Endothelial cell of umbilical vein (primary cell): ENCODE results near the gene FBXL22. TPM values are rescaled to one million over a fixed set of nuclear protein-coding genes. Genes with fewer than 3 reads are reported as not detected.

ENCODE experiments used
- BruUV-seq: library from RNA; stranded (reverse); fragments of 400-500 nt; replicated peaks from 2 replicates; lab custom pipeline; 2021; lab: Mats Ljungman, UMichigan
- CTCF ChIA-PET: fragments of 300-600, 350-600 bp; sonication (Branson Sonifier 250); formaldehyde crosslinking; loops from one replicate; lab custom pipeline; 2021; ENCODE audit warnings: antibody characterized with exemption, inconsistent platforms; lab: Charles Lee
- POLR2A ChIA-PET: fragments of 300-600, 350-600 bp; sonication (Branson Sonifier 250); formaldehyde crosslinking; loops from one replicate; lab custom pipeline; 2021; ENCODE audit warnings: antibody characterized with exemption, inconsistent platforms; lab: Charles Lee
- DNase-seq: peaks from one replicate; pipeline ENCODE4 v3.0.0-alpha.2; 2011; ENCODE audit warnings: low read depth, low spot score
- FAIRE-seq: peaks from 2 replicates; lab custom pipeline; 2011; peaks lifted over from hg19 to GRCh38; lab: Jason Lieb, UNC
- H2AFZ ChIP-seq: 2 replicates; pipeline ENCODE4 v1.6.0; 2012; ENCODE audit warnings: low read depth, low read length, control low read depth, inconsistent platforms
- H3K27ac ChIP-seq: 2 replicates; pipeline ENCODE4 v1.5.1; 2011; ENCODE audit warnings: low read depth, mild to moderate bottlenecking, control low read depth, low read length, moderate library complexity; ENCODE audit not compliant: insufficient read depth
- H3K27me3 ChIP-seq, 2 experiments: 2 replicates each; pipeline versions ENCODE4 v1.6.0 to v1.6.1; 2011; ENCODE audit warnings: low read length in 2 of 2, mixed read lengths in 1 of 2; ENCODE audit not compliant: control insufficient read depth in 2 of 2, insufficient read depth in 2 of 2
- H3K36me3 ChIP-seq, 2 experiments: 2 replicates in 1 of 2; 3 replicates in 1 of 2; pipeline ENCODE4 v1.5.1; 2011; ENCODE audit warnings: low read length in 2 of 2, mild to moderate bottlenecking in 1 of 2, moderate library complexity in 1 of 2; ENCODE audit not compliant: control insufficient read depth in 2 of 2, insufficient read depth in 2 of 2; ENCODE audit errors: extremely low read depth in 1 of 2
- H3K4me1 ChIP-seq: 3 replicates; pipeline ENCODE4 v1.5.1; 2011; ENCODE audit warnings: mild to moderate bottlenecking, low read length; ENCODE audit not compliant: control insufficient read depth, insufficient read depth; ENCODE audit errors: extremely low read depth
- H3K4me2 ChIP-seq: 2 replicates; pipeline ENCODE4 v1.6.1; 2011; ENCODE audit warnings: low read length, control low read depth, mixed read lengths; ENCODE audit not compliant: insufficient read depth
- H3K4me3 ChIP-seq, 3 experiments: fragments of 200-600 bp in 1 of 3; sonication (generic), shearing (Covaris generic) in 1 of 3; replicated peaks in 1 of 3; 2 replicates each; pipeline ENCODE4 v1.5.1; 2011 to 2016; ENCODE audit warnings: control low read depth in 3 of 3, low read length in 3 of 3, mild to moderate bottlenecking in 2 of 3, inconsistent platforms in 1 of 3, low read depth in 1 of 3, moderate library complexity in 1 of 3; ENCODE audit not compliant: insufficient read depth in 1 of 3
- H3K79me2 ChIP-seq: 2 replicates; pipeline ENCODE4 v1.6.0; 2012; ENCODE audit warnings: low read length, inconsistent platforms; ENCODE audit not compliant: control insufficient read depth, insufficient read depth
- H3K9ac ChIP-seq: replicated peaks from 2 replicates; pipeline ENCODE3; 2011; ENCODE audit warnings: low read length, control low read depth; ENCODE audit not compliant: insufficient read depth; ENCODE audit errors: extremely low read depth
- H3K9me1 ChIP-seq: replicated peaks from 3 replicates; pipeline ENCODE4 v1.6.0; 2011; ENCODE audit warnings: mild to moderate bottlenecking, low read length; ENCODE audit not compliant: control insufficient read depth, insufficient read depth; ENCODE audit errors: extremely low read depth
- H3K9me3 ChIP-seq: replicated peaks from 2 replicates; pipeline ENCODE4 v1.5.1; 2012; ENCODE audit warnings: low read length, inconsistent platforms; ENCODE audit not compliant: control insufficient read depth, insufficient read depth
- H4K20me1 ChIP-seq: replicated peaks from 2 replicates; pipeline ENCODE3; 2011; ENCODE audit warnings: mild to moderate bottlenecking, low read length; ENCODE audit not compliant: control insufficient read depth, insufficient read depth; ENCODE audit errors: extremely low read depth
- CTCF ChIP-seq, 2 donors: IDR thresholded peaks; 1 replicate in 1 of 2; 2 replicates in 1 of 2; pipeline ENCODE4 v1.5.1; 2011; ENCODE audit warnings: low read length in 2 of 2, mild to moderate bottlenecking in 2 of 2, moderate library complexity in 2 of 2, control low read depth in 1 of 2, inconsistent platforms in 1 of 2, low read depth in 1 of 2; ENCODE audit not compliant: insufficient read depth in 1 of 2; ENCODE audit errors: extremely low read depth in 1 of 2
- EZH2 ChIP-seq: IDR thresholded peaks from 2 replicates; pipeline ENCODE4 v1.6.1; 2012; ENCODE audit warnings: borderline replicate concordance, low read depth, mild to moderate bottlenecking, moderate library complexity, low read length, inconsistent platforms; ENCODE audit not compliant: severe bottlenecking
- FOS ChIP-seq: IDR thresholded peaks from 2 replicates; pipeline ENCODE4 v1.6.1; 2011; ENCODE audit warnings: mild to moderate bottlenecking, low read length, moderate library complexity, borderline replicate concordance; ENCODE audit not compliant: insufficient read depth
- GATA2 ChIP-seq: IDR thresholded peaks from 2 replicates; pipeline ENCODE4 v1.7.0; 2011; ENCODE audit warnings: low read depth, mild to moderate bottlenecking, moderate library complexity, mixed read lengths, low read length; ENCODE audit not compliant: insufficient read length, insufficient read depth
- JUN ChIP-seq: IDR thresholded peaks from 2 replicates; pipeline ENCODE4 v1.6.1; 2011; ENCODE audit warnings: borderline replicate concordance, low read depth; ENCODE audit not compliant: insufficient read length, insufficient read depth
- MYC ChIP-seq: IDR thresholded peaks from one replicate; pipeline ENCODE4 v1.6.1; 2011; ENCODE audit warnings: mild to moderate bottlenecking, low read depth, low read length
- POLR2A ChIP-seq: IDR thresholded peaks from 2 replicates; pipeline ENCODE4 v1.6.1; 2012; ENCODE audit warnings: low read depth, mild to moderate bottlenecking, control low read depth, low read length
- POLR2AphosphoS5 ChIP-seq: IDR thresholded peaks from 2 replicates; pipeline ENCODE4 v1.6.1; 2012; ENCODE audit warnings: low read depth, mild to moderate bottlenecking, control low read depth, low read length, moderate library complexity; ENCODE audit not compliant: insufficient read depth
- dilution Hi-C: fragments of 300-500 bp; cut with MboI; formaldehyde crosslinking; loops from one replicate; pipeline ENCODE4 v1.15.0; 2019; ENCODE audit warnings: low sequenced_read_pairs; ENCODE audit not compliant: extremely low pct_ligation_motif_present
- intact Hi-C: fragments of 100-400 bp; cut with micrococcal nuclease; formaldehyde crosslinking; loops from one replicate; pipeline ENCODE4 v1.10.0; 2022
- polyA plus RNA-seq, 4 experiments: library from polyadenylated mRNA; depleted of rRNA in 3 of 4; stranded (reverse) in 3 of 4; unstranded in 1 of 4; fragments of >200 nt; gene quantifications; 2 replicates each; pipeline versions ENCODE4 v1.2.1 to v1.2.3, GENCODE V29; 2011 to 2012; ENCODE audit warnings: missing spikeins in 1 of 4
- total RNA-seq: library from RNA; stranded (reverse); gene quantifications from 2 replicates; pipeline ENCODE4 v1.2.3, GENCODE V29; 2021
- TF ChIP-seq, protein P1 (sequence below): IDR thresholded peaks from 2 replicates; pipeline ENCODE4 v1.6.1; 2011; ENCODE audit not compliant: insufficient read depth, insufficient read length

FBXL22 gene
- total and polyA plus RNA-seq, 2 donors (not counting 3 experiments of a cell fraction or from before 2014, with no cell fraction given), result 0.06 TPM; not detected in 1

GRCh38 chr15:63638839-63639238, 41.7 kb downstream of the FBXL22 start:
- intact Hi-C loops, result no loop called here
- Histone ChIP-seq H3K4me3 (no peak overlapping the region), H2AFZ (no peak overlapping the region), H3K36me3 (peaks cover 16 to 32% of the 10 kb centered on the region in 2 experiments), H3K27me3 (no peaks in the 10 kb centered on the region), H3K9me3 (no peaks in the 10 kb centered on the region), H3K4me2 (no peak overlapping the region), H3K9ac (no peak overlapping the region), H4K20me1 (no peaks in the 10 kb centered on the region), H3K27ac (no peak overlapping the region), H3K9me1 (no peaks in the 10 kb centered on the region), H3K79me2 (no peaks in the 10 kb centered on the region), H3K4me1 (peaks cover 4% of the 10 kb centered on the region)
- dilution Hi-C loops, result no loop called here
- ChIA-PET POLR2A (no interaction called here), CTCF (interaction anchor here (1.5 kb wide), 1 partner anchor 29 kb away, joined by 8 read pairs; no protein-coding TSS in a partner anchor)
- DNase-seq, result no peak
- no TSS peak for BruUV-seq
- no peak for TF ChIP-seq MYC
- no peak for TF ChIP-seq POLR2AphosphoS5
- TF ChIP-seq GATA2, result no peak
- no peak for TF ChIP-seq POLR2A
- TF ChIP-seq FOS, result no peak
- no peak for TF ChIP-seq JUN
- no peak for TF ChIP-seq CTCF (IDR thresholded peaks at IDR 0.05; ENCODE audit: extremely low read depth in 1 of 2, insufficient read depth in 1 of 2, low read depth in 1 of 2, low read length in 2 of 2)
- no peak for TF ChIP-seq EZH2
- TF ChIP-seq, protein P1, sequence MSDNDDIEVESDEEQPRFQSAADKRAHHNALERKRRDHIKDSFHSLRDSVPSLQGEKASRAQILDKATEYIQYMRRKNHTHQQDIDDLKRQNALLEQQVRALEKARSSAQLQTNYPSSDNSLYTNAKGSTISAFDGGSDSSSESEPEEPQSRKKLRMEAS, result no peak
- FAIRE-seq, result no peak
